ENCODE measurements around the gene HOXA1. TPM values are rescaled to one million over a fixed set of nuclear protein-coding genes. Genes with fewer than 3 reads are reported as not detected.

The HOXA1 gene
- total RNA-seq, 2 experiments from 2014 or later: 0.14 to 0.22 TPM

DNA sequence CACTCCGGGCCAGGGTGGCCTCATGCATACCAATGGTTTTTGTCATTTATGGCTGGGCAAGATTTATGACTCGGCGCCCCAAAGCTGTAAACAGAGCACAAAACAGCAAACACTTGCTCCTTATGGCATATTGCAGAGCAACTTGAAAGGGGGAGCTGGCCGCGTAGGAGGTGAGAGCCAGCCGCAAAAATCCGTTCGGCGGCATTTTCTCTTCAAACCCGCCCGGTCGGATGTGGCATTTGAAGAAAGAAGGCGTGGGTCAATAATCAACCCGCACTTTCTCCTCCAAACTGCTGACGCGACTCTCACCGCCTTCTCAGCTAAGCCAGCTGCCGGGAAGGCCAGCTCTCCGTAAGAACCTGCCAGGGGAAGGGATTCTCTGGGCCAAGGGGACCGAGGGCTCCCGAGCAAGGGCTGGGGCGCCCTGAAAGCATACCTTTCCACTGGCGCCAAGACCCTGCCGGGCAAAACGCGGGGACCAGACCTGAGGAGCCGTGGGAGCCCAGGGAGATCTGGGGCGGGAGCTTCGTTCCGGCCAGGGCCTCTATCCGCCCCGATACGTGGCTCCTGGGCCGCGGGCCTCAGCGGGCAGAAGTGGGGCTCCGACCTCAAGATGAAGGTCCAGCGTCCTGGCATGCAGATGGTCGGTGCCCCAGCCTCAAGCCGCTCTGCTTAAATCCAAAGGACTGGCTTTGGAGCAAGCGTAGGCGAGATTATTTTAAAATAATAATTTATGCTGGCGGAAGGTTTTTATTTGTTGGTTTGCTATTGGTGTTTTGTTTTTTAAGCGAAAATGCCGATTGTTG lies 19.6 kb upstream of the HOXA1 start:
- peaks cover 36% of the 10 kb centered on the region for H3K27me3 Mint-ChIP-seq
- no peak for ATAC-seq (ENCODE audit: poor library complexity)
- H3K27ac Mint-ChIP-seq: no peak overlapping the region
- Histone ChIP-seq H3K4me3 (ENCODE audit: low read length) (no peak overlapping the region), H3K36me3 (ENCODE audit: insufficient read depth, low read length) (no peaks in the 10 kb centered on the region), H3K27me3 (ENCODE audit: control insufficient read depth in 1 of 2, insufficient read depth in 2 of 2, low read length in 2 of 2) (peaks cover 5% of the 10 kb centered on the region in 2 experiments), H3K27ac (ENCODE audit: low read depth in 1 of 2, low read length in 2 of 2) (no peak overlapping the region), H3K4me1 (ENCODE audit: insufficient read depth, low read length) (no peaks in the 10 kb centered on the region), H3K9me3 (ENCODE audit: control insufficient read depth in 1 of 2, insufficient read depth in 1 of 2, low read length in 2 of 2) (peaks cover 0 to 12% of the 10 kb centered on the region in 2 experiments)
- ChIA-PET CTCF (no interaction called here), POLR2A (no interaction called here)
- TF ChIP-seq, protein P1, sequence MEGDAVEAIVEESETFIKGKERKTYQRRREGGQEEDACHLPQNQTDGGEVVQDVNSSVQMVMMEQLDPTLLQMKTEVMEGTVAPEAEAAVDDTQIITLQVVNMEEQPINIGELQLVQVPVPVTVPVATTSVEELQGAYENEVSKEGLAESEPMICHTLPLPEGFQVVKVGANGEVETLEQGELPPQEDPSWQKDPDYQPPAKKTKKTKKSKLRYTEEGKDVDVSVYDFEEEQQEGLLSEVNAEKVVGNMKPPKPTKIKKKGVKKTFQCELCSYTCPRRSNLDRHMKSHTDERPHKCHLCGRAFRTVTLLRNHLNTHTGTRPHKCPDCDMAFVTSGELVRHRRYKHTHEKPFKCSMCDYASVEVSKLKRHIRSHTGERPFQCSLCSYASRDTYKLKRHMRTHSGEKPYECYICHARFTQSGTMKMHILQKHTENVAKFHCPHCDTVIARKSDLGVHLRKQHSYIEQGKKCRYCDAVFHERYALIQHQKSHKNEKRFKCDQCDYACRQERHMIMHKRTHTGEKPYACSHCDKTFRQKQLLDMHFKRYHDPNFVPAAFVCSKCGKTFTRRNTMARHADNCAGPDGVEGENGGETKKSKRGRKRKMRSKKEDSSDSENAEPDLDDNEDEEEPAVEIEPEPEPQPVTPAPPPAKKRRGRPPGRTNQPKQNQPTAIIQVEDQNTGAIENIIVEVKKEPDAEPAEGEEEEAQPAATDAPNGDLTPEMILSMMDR (IDR thresholded peaks at IDR 0.05): no peak
- H3K4me1 Mint-ChIP-seq (ENCODE audit: low read depth): no peaks in the 10 kb centered on the region
- H3K9me3 Mint-ChIP-seq: no peaks in the 10 kb centered on the region
- H3K4me3 Mint-ChIP-seq: no peak overlapping the region
- intact Hi-C loops (cut with DNase I, micrococcal nuclease): no loop called here
- DNase-seq: no peak
- H3K36me3 Mint-ChIP-seq (ENCODE audit: low read depth): no peaks in the 10 kb centered on the region

DNA sequence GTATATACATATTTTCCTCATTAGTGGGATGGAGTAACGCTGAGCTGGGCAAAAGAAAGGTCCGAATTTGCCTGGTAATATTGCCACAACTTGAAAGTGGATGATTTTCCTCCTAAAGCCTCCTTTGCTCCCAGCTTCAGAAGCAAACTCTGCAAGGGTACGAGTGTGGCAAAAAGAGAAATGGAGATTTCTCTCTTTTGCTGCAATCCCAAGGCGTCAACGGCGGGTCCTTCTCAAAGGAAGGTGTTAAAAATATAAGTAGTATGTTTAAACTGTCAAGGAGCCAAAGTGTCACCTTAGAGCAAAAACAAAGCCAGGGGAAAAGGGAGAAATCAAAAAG lies 19.1 kb upstream of the HOXA1 start:
- no peaks in the 10 kb centered on the region for H3K9me3 Mint-ChIP-seq

DNA sequence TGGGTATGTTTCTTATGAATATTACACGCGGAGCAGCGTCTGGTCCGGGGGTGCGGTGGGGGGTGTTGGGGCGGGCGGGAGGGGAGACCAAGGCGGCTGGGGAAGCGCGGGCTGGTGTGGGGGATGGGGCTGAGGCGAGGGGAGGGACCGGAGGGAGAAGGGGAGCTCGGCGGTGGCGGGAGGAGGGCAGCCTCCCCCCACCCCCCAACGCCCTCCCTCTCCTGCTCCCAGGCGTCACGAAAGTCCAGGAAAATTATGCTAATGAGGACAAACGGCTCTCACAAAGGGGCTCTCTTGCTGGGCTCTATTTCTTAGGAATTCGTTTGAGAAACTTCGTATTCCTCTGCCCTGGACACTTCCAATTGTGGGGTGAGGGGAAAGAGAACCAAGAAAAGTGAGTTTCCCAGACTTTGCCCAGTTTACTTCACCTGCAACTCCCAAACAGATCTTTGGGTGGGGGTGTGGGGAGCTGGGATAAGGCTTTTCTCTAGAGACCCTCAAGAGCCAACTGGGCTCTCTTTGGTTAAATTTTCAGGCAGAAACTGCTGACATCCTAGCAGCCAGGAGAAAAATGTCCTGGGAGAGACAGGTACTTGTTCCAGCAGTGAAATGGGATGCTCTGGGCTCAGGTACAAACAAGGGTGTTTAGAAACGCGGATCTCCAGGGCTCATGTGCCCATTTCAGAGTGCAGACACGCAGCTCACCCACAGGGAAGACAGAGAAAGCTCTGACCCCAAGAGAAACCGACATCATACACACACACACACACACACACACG lies 18.4 kb upstream of the HOXA1 start:
- H3K27ac ChIP-seq (ENCODE audit: low read depth in 1 of 2, low read length in 2 of 2): no peak overlapping the region
- TF ChIP-seq, protein P1 (IDR thresholded peaks at IDR 0.05): no peak
- no peak for DNase-seq
- no peaks in the 10 kb centered on the region for H3K36me3 ChIP-seq (ENCODE audit: insufficient read depth, low read length)
- Mint-ChIP-seq H3K4me3 (no peak overlapping the region), H3K27ac (no peak overlapping the region), H3K36me3 (ENCODE audit: low read depth) (no peaks in the 10 kb centered on the region), H3K27me3 (peaks cover 36% of the 10 kb centered on the region), H3K4me1 (ENCODE audit: low read depth) (no peaks in the 10 kb centered on the region), H3K9me3 (no peaks in the 10 kb centered on the region)
- H3K4me1 ChIP-seq (ENCODE audit: insufficient read depth, low read length): no peaks in the 10 kb centered on the region
- ChIA-PET POLR2A (no interaction called here), CTCF (no interaction called here)
- H3K9me3 ChIP-seq (ENCODE audit: control insufficient read depth in 1 of 2, insufficient read depth in 1 of 2, low read length in 2 of 2): peaks cover 0 to 15% of the 10 kb centered on the region in 2 experiments
- H3K27me3 ChIP-seq (ENCODE audit: control insufficient read depth in 1 of 2, insufficient read depth in 2 of 2, low read length in 2 of 2): peaks cover 5% of the 10 kb centered on the region in 2 experiments
- ATAC-seq (ENCODE audit: poor library complexity): no peak
- intact Hi-C loops (cut with DNase I, micrococcal nuclease): no loop called here
- no peak overlapping the region for H3K4me3 ChIP-seq (ENCODE audit: low read length)

More for the DNA sequence above, 19.1 kb upstream of the HOXA1 start:
- peaks cover 5% of the 10 kb centered on the region in 2 experiments for H3K27me3 ChIP-seq (ENCODE audit: control insufficient read depth in 1 of 2, insufficient read depth in 2 of 2, low read length in 2 of 2)
- no peak overlapping the region for H3K4me3 Mint-ChIP-seq
- H3K36me3 Mint-ChIP-seq (ENCODE audit: low read depth): no peaks in the 10 kb centered on the region
- H3K36me3 ChIP-seq (ENCODE audit: insufficient read depth, low read length): no peaks in the 10 kb centered on the region
- H3K4me1 ChIP-seq (ENCODE audit: insufficient read depth, low read length): no peaks in the 10 kb centered on the region
- ATAC-seq (ENCODE audit: poor library complexity) (no peak), DNase-seq (no peak)
- ChIA-PET CTCF (no interaction called here), POLR2A (no interaction called here)
- intact Hi-C loops (cut with DNase I, micrococcal nuclease): no loop called here
- H3K27ac Mint-ChIP-seq: no peak overlapping the region
- peaks cover 36% of the 10 kb centered on the region for H3K27me3 Mint-ChIP-seq
- H3K4me3 ChIP-seq (ENCODE audit: low read length): no peak overlapping the region
- H3K4me1 Mint-ChIP-seq (ENCODE audit: low read depth): no peaks in the 10 kb centered on the region
- peaks cover 0 to 15% of the 10 kb centered on the region in 2 experiments for H3K9me3 ChIP-seq (ENCODE audit: control insufficient read depth in 1 of 2, insufficient read depth in 1 of 2, low read length in 2 of 2)
- H3K27ac ChIP-seq (ENCODE audit: low read depth in 1 of 2, low read length in 2 of 2): no peak overlapping the region
- TF ChIP-seq, protein P1 (IDR thresholded peaks at IDR 0.05): no peak
